MV-4-11 (cell line): ENCODE results near the gene SH3GLB1.

Source experiments
- DNase-seq: peaks from one replicate; lab custom pipeline; 2025; lab: John Stamatoyannopoulos, UW

SH3GLB1 gene

GRCh38 chr1:86739648-86740509 is 35.5 kb downstream of the SH3GLB1 start:
- no peak for DNase-seq

- no peak for DNase-seq
Measured at GRCh38 chr1:86741947-86742572, 37.7 kb downstream of the SH3GLB1 start.

- no peak for DNase-seq
Measured at GRCh38 chr1:86747304-86747703, 42.9 kb downstream of the SH3GLB1 start.

- DNase-seq = no peak
Measured at GRCh38 chr1:86748622-86749373, 44.4 kb downstream of the SH3GLB1 start.

GRCh38 chr1:86750076-86750475 is 45.7 kb downstream of the SH3GLB1 start:
- no peak for DNase-seq

GRCh38 chr1:86750530-86750929 is 46.2 kb downstream of the SH3GLB1 start:
- no peak for DNase-seq

- DNase-seq = no peak
Measured at GRCh38 chr1:86751923-86752322, 47.5 kb downstream of the SH3GLB1 start.

- no peak for DNase-seq
Measured at GRCh38 chr1:86753700-86754099, 49.3 kb downstream of the SH3GLB1 start.

GRCh38 chr1:86754265-86754974 is 50.0 kb downstream of the SH3GLB1 start:
- no peak for DNase-seq

GRCh38 chr1:86756062-86756406 is 51.7 kb downstream of the SH3GLB1 start:
- DNase-seq = no peak

GRCh38 chr1:86757272-86757984 is 53.1 kb downstream of the SH3GLB1 start:
- DNase-seq = peak; percentile 38

- DNase-seq = no peak
Measured at GRCh38 chr1:86758570-86758969, 54.2 kb downstream of the SH3GLB1 start.

- DNase-seq = no peak
Measured at GRCh38 chr1:86760199-86760598, 55.8 kb downstream of the SH3GLB1 start.

GRCh38 chr1:86762336-86762735 is 58.0 kb downstream of the SH3GLB1 start:
- no peak for DNase-seq

- DNase-seq = no peak
Measured at GRCh38 chr1:86764523-86764922, 60.1 kb downstream of the SH3GLB1 start.

GRCh38 chr1:86765073-86765472 is 60.7 kb downstream of the SH3GLB1 start:
- DNase-seq = no peak

GRCh38 chr1:86765674-86766073 is 61.3 kb downstream of the SH3GLB1 start:
- DNase-seq = no peak

- no peak for DNase-seq
Measured at GRCh38 chr1:86768554-86768953, 64.2 kb downstream of the SH3GLB1 start.

- no peak for DNase-seq
Measured at GRCh38 chr1:86769065-86769464, 64.7 kb downstream of the SH3GLB1 start.

- peak; percentile 55 for DNase-seq
Measured at GRCh38 chr1:86773341-86774288, 69.2 kb downstream of the SH3GLB1 start.
